Measurements from ENCODE around the gene PCDHGA7. TPM values are rescaled to one million over a fixed set of nuclear protein-coding genes. Genes with fewer than 3 reads are reported as not detected.
A peak's percentile ranks its signal among the peaks of the same experiment; 100 is the strongest.
"Not testable (repeated sequence)": the region's sequence is repeated elsewhere in the genome, so short reads cannot be mapped to it uniquely, and the experiment has no call there.

PCDHGA7 gene
- total and polyA plus RNA-seq, 11 donors = 1.4 to 14.1 (median 7.5) TPM

DNA sequence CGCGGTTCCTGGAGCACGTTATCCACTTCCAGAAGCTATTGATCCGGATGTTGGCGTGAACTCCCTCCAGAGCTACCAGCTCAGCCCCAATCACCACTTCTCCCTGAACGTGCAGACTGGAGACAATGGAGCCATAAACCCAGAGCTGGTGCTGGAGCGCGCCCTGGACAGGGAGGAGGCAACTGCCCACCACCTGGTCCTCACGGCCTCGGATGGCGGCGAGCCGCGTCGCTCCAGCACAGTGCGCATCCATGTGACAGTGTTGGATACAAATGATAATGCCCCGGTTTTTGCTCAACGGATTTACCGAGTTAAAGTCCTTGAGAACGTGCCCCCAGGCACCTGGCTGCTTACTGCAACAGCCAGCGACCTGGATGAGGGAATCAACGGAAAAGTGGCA lies 20.8 kb downstream of the PCDHGA7 start:
- Histone ChIP-seq H3K4me1 (peaks cover 0 to 13% (median 0%) of the 10 kb centered on the region in 12 donors), H3K36me3 (peaks cover 0 to 4% (median 0%) of the 10 kb centered on the region in 9 donors), H3K27me3 (peaks cover 0 to 52% (median 0%) of the 10 kb centered on the region in 9 donors), H3K27ac (no peak overlapping the region), H3K9me3 (peaks cover 0 to 100% (median 65%) of the 10 kb centered on the region in 12 donors), H3K4me3 (peak overlapping the region in 3 of 12 donors; percentile 22 to 35 (median 24))
- DNase-seq (no peak), ATAC-seq (no peak)
- TF ChIP-seq, protein P1, sequence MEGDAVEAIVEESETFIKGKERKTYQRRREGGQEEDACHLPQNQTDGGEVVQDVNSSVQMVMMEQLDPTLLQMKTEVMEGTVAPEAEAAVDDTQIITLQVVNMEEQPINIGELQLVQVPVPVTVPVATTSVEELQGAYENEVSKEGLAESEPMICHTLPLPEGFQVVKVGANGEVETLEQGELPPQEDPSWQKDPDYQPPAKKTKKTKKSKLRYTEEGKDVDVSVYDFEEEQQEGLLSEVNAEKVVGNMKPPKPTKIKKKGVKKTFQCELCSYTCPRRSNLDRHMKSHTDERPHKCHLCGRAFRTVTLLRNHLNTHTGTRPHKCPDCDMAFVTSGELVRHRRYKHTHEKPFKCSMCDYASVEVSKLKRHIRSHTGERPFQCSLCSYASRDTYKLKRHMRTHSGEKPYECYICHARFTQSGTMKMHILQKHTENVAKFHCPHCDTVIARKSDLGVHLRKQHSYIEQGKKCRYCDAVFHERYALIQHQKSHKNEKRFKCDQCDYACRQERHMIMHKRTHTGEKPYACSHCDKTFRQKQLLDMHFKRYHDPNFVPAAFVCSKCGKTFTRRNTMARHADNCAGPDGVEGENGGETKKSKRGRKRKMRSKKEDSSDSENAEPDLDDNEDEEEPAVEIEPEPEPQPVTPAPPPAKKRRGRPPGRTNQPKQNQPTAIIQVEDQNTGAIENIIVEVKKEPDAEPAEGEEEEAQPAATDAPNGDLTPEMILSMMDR (IDR thresholded peaks at IDR 0.05) = no peak
- no peak for TF ChIP-seq POLR2A (IDR thresholded peaks at IDR 0.05)
- intact Hi-C loops (cut with DNase I) = loop anchor here in 2 of 10 donors (10.0 kb wide), 2 partner anchors 59 to 159 kb away; partner anchors contain the start of genes PCDHB15 (in 1 of the 2) and PCDHGA3 (in 1 of the 2)
- 40 to 59% (median 48%) methylated on average over 22 of the region's 22 CpGs for WGBS, 4 donors

DNA sequence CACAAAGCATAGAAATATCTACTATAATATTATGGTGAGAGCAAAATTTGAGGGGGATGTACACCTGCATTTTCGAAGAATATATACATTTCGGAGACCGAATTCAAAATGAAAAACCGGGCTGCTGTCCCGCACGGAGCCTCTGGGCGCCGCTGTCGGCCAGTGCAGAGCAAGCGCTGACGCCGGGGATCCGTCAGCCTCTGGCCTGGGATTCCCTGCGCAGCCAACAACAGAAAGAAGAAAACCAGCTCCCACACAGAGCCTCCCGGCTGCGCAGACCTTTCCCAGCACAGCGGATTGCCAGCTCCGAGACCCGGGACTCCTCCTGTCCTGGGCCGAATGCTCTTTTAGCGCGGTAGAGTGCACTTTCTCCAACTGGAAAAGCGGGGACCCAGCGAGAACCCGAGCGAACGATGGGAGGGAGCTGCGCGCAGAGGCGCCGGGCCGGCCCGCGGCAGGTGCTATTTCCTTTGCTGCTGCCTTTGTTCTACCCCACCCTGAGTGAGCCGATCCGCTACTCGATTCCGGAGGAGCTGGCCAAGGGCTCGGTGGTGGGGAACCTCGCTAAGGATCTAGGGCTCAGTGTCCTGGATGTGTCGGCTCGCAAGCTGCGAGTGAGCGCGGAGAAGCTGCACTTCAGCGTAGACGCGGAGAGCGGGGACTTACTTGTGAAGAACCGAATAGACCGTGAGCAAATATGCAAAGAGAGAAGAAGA lies 25.4 kb downstream of the PCDHGA7 start, which contains the start of gene PCDHGB6:
Gene PCDHGB6 (plus strand): TSS at position 232 of the 716 bp plus-strand sequence. CDS start 182 bp downstream, at position 414.
- Histone ChIP-seq H3K36me3 (peaks cover 0 to 19% (median 0%) of the 10 kb centered on the region in 9 donors), H3K9me3 (peaks cover 0 to 100% (median 64%) of the 10 kb centered on the region in 12 donors), H3K4me3 (peak within 1 kb of the TSS in 11 of 12 donors; percentile 6 to 50 (median 40)), H3K27me3 (peaks cover 0 to 73% (median 0%) of the 10 kb centered on the region in 9 donors), H3K27ac (peak within 1 kb of the TSS in 7 of 12 donors; percentile 31 to 62 (median 54))
- ATAC-seq (peak; percentile 57 to 90 (median 84)), DNase-seq (peak in 4 of 5 donors; percentile 53 to 74 (median 67))
- TF ChIP-seq, protein P1 (IDR thresholded peaks at IDR 0.05) = peak; percentile 37 to 69 (median 57)
- 15 to 24% (median 19%) methylated on average over 37 to 51 of the region's 51 CpGs for WGBS, 4 donors
- intact Hi-C loops (cut with DNase I) = loop anchor here in 3 of 10 donors (5.0 to 10.0 kb wide), 3 partner anchors 63 to 163 kb away; partner anchors contain the start of genes PCDHB15 (in 1 of the 3) and PCDHGA3 (in 1 of the 3)
- H3K4me1 ChIP-seq = not testable (repeated sequence)

DNA sequence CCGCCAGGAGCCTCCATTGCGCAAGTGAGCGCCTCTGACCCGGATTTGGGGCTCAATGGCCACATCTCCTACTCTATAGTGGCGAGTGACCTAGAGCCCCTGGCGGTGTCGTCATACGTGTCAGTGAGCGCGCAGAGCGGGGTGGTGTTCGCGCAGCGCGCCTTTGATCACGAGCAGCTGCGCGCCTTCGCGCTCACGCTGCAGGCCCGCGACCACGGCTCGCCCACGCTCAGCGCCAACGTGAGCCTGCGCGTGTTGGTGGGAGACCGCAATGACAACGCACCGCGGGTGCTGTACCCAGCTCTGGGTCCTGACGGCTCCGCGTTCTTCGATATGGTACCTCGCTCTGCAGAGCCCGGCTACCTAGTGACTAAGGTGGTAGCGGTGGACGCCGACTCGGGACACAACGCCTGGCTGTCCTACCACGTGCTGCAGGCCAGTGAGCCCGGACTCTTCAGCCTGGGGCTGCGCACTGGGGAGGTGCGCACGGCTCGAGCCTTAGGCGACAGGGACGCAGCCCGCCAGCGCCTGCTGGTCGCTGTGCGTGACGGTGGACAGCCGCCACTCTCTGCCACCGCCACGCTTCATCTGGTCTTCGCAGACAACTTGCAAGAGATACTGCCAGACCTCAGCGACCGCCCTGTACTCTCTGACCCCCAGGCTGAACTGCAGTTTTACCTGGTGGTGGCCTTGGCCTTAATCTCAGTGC lies 27.2 kb downstream of the PCDHGA7 start:
- H3K27ac ChIP-seq = no peak overlapping the region
- H3K9me3 ChIP-seq = peaks cover 0 to 100% (median 62%) of the 10 kb centered on the region in 12 donors
- DNase-seq = no peak
- H3K4me1 ChIP-seq = peaks cover 0 to 8% (median 0%) of the 10 kb centered on the region in 12 donors
- 34 to 60% (median 45%) methylated on average over 12 to 64 of the region's 64 CpGs for WGBS, 4 donors
- TF ChIP-seq, protein P1 (IDR thresholded peaks at IDR 0.05) = no peak
- no peak for TF ChIP-seq POLR2A (IDR thresholded peaks at IDR 0.05)
- peaks cover 0 to 24% (median 0%) of the 10 kb centered on the region in 9 donors for H3K36me3 ChIP-seq
- H3K27me3 ChIP-seq = peaks cover 0 to 71% (median 0%) of the 10 kb centered on the region in 9 donors
- ATAC-seq = no peak
- intact Hi-C loops (cut with DNase I) = loop anchor here in 7 of 10 donors (5.0 to 10.0 kb wide), 8 partner anchors 45 to 165 kb away; partner anchors contain the start of genes PCDHGA5 (in 3 of the 7), PCDHB15 (in 1 of the 7), PCDHGA1 (in 1 of the 7) and PCDHGA3 (in 1 of the 7)
- no peak overlapping the region for H3K4me3 ChIP-seq

All from heart left ventricle (tissue), 16 donors.